A549 (cell line): ENCODE measurements around the gene KCNH8.

Source experiments
- BCL3 ChIP-seq: fragments of >200 bp; sonication (Bioruptor Twin); formaldehyde crosslinking; IDR thresholded peaks from 3 replicates; pipeline ENCODE4 v1.6.1; 2016
- CEBPB ChIP-seq, 2 experiments: fragments of >200 bp in 1 of 2; sonication (Bioruptor Twin) in 1 of 2; formaldehyde crosslinking in 1 of 2; IDR thresholded peaks; 2 replicates each; pipeline ENCODE4 v1.6.1; 2012 to 2016
- CTCF ChIP-seq: fragments of >200 bp; sonication (Bioruptor Twin); formaldehyde crosslinking; IDR thresholded peaks from 3 replicates; pipeline ENCODE4 v1.5.1; 2016
- HOXA7 ChIP-seq: fragments of 250-450 bp; sonication (Bioruptor Pico); IDR thresholded peaks from 2 replicates; pipeline ENCODE4 v1.5.0; 2020; ENCODE audit warnings: mild to moderate bottlenecking, moderate library complexity
- POLR2A ChIP-seq: IDR thresholded peaks from 2 replicates; pipeline ENCODE4 v1.6.1; 2012; ENCODE audit warnings: mild to moderate bottlenecking, low read length

DNA sequence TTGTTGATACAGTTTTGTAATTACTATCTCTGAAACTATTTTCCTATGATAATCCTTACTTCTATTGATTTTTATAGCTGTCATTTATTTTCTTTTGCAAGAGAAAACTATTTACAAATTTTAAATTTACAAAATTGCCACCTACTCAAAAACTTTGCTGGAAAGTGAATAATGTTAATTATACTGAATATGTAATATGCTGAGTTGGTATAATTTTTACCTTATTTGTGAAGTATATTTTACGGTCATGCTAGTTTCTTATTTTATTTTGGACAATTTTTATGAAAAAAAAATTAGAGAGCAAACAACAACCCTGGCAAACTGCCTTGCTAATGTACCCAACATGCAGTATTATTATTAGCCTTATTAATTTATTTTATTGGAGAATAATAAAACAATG, 2.9 kb downstream of the KCNH8 start:
- TF ChIP-seq POLR2A (no peak), CTCF (no peak), BCL3 (no peak), CEBPB (IDR thresholded peaks at IDR 0.05) (no peak), HOXA7 (CRISPR knock-in tag) (no peak)
